H9 (cell line): Measurements from ENCODE around the gene KIFC3. TPM values are rescaled to one million over a fixed set of nuclear protein-coding genes. Genes with fewer than 3 reads are reported as not detected.

Experiments used
- DNase-seq: peaks from one replicate; pipeline ENCODE4 v3.0.0-alpha.2; 2017
- H2AFZ ChIP-seq: one replicate; pipeline ENCODE4 v1.6.1; 2013; ENCODE audit warnings: mild to moderate bottlenecking, low read length, control low read depth, moderate library complexity
- H2AK5ac ChIP-seq: 2 replicates; pipeline ENCODE4 v1.6.1; 2013; ENCODE audit warnings: low read length, control low read depth, mixed read lengths; ENCODE audit not compliant: insufficient read length
- H2BK120ac ChIP-seq: one replicate; pipeline ENCODE4 v1.6.1; 2013; ENCODE audit warnings: low read depth, mild to moderate bottlenecking, low read length, control low read depth, inconsistent platforms; ENCODE audit not compliant: poor library complexity, severe bottlenecking
- H2BK12ac ChIP-seq: 2 replicates; pipeline ENCODE4 v1.6.1; 2013; ENCODE audit warnings: low read length, control low read depth, mixed read lengths, low read depth; ENCODE audit not compliant: insufficient read length
- H2BK15ac ChIP-seq: 2 replicates; pipeline ENCODE4 v1.6.1; 2013; ENCODE audit warnings: low read depth, low read length, control low read depth
- H2BK20ac ChIP-seq: one replicate; pipeline ENCODE4 v1.6.1; 2013; ENCODE audit warnings: low read depth, mild to moderate bottlenecking, low read length, control low read depth, inconsistent platforms; ENCODE audit not compliant: poor library complexity, severe bottlenecking
- H2BK5ac ChIP-seq: 2 replicates; pipeline ENCODE4 v1.6.1; 2013; ENCODE audit warnings: low read length, control low read depth, mixed read lengths; ENCODE audit not compliant: insufficient read length
- H3K14ac ChIP-seq: 2 replicates; pipeline ENCODE4 v1.6.1; 2013; ENCODE audit warnings: low read length, control low read depth; ENCODE audit not compliant: insufficient read depth
- H3K18ac ChIP-seq: 2 replicates; pipeline ENCODE4 v1.6.1; 2013; ENCODE audit warnings: low read depth, mild to moderate bottlenecking, mixed read lengths, low read length, control low read depth; ENCODE audit not compliant: insufficient read length
- H3K23ac ChIP-seq: 2 replicates; pipeline ENCODE4 v1.6.1; 2013; ENCODE audit warnings: low read length, control low read depth, mixed read lengths, low read depth; ENCODE audit not compliant: insufficient read length
- H3K23me2 ChIP-seq: 2 replicates; pipeline ENCODE4 v1.6.1; 2013; ENCODE audit warnings: low read depth, mild to moderate bottlenecking, mixed read lengths, low read length, control low read depth; ENCODE audit not compliant: insufficient read length, poor library complexity, severe bottlenecking
- H3K27ac ChIP-seq: 2 replicates; pipeline ENCODE4 v1.5.1; 2013; ENCODE audit warnings: low read length, control low read depth, mixed read lengths, low read depth; ENCODE audit not compliant: insufficient read length
- H3K27me3 ChIP-seq: 2 replicates; pipeline ENCODE4 v1.6.1; 2013; ENCODE audit warnings: low read length, control low read depth, inconsistent platforms; ENCODE audit not compliant: insufficient read depth
- H3K4ac ChIP-seq: 2 replicates; pipeline ENCODE4 v1.6.1; 2013; ENCODE audit warnings: low read depth, mild to moderate bottlenecking, control low read depth, inconsistent platforms, low read length, moderate library complexity
- H3K4me1 ChIP-seq: 2 replicates; pipeline ENCODE4 v1.6.1; 2013; ENCODE audit warnings: low read length, control low read depth, inconsistent platforms; ENCODE audit not compliant: insufficient read depth
- H3K4me2 ChIP-seq: 2 replicates; pipeline ENCODE4 v1.6.1; 2013; ENCODE audit warnings: low read length, control low read depth, mixed read lengths; ENCODE audit not compliant: insufficient read length, insufficient read depth
- H3K56ac ChIP-seq: 2 replicates; pipeline ENCODE4 v1.6.1; 2013; ENCODE audit warnings: low read depth, mild to moderate bottlenecking, mixed read lengths, low read length, control low read depth; ENCODE audit not compliant: insufficient read length
- H3K79me1 ChIP-seq: 2 replicates; pipeline ENCODE4 v1.6.1; 2013; ENCODE audit warnings: low read depth, mild to moderate bottlenecking, moderate library complexity, low read length, control low read depth, inconsistent platforms; ENCODE audit not compliant: insufficient read depth, poor library complexity, severe bottlenecking
- H3K79me2 ChIP-seq: 2 replicates; pipeline ENCODE4 v1.6.1; 2013; ENCODE audit warnings: low read length, control low read depth, inconsistent platforms; ENCODE audit not compliant: insufficient read depth
- H3K9ac ChIP-seq: 2 replicates; pipeline ENCODE4 v1.6.1; 2013; ENCODE audit warnings: low read length, control low read depth, mixed read lengths; ENCODE audit not compliant: insufficient read length; ENCODE audit errors: extremely low read depth
- H3K9me3 ChIP-seq: one replicate; pipeline ENCODE4 v1.6.1; 2013; ENCODE audit warnings: low read depth, low read length, inconsistent platforms; ENCODE audit not compliant: control insufficient read depth
- H3T11ph ChIP-seq: one replicate; pipeline ENCODE4 v1.6.1; 2013; ENCODE audit warnings: mild to moderate bottlenecking, low read length, control low read depth, inconsistent platforms
- H4K20me1 ChIP-seq: one replicate; pipeline ENCODE4 v1.6.1; 2013; ENCODE audit not compliant: control insufficient read depth, insufficient read length, insufficient read depth
- H4K5ac ChIP-seq: 2 replicates; pipeline ENCODE4 v1.6.1; 2013; ENCODE audit warnings: low read depth, mild to moderate bottlenecking, mixed read lengths, low read length, control low read depth; ENCODE audit not compliant: insufficient read length
- H4K8ac ChIP-seq: replicated peaks from 2 replicates; pipeline ENCODE4 v1.6.1; 2013; ENCODE audit warnings: low read length, control low read depth, mixed read lengths, low read depth; ENCODE audit not compliant: insufficient read length
- H4K91ac ChIP-seq: 2 replicates; pipeline ENCODE4 v1.6.1; 2013; ENCODE audit warnings: low read depth, mild to moderate bottlenecking, moderate library complexity, mixed read lengths, low read length, control low read depth; ENCODE audit not compliant: insufficient read length
- H3K27ac Mint-ChIP-seq, 3 experiments: 2 replicates in 2 of 3; 3 replicates in 1 of 3; pipeline ENCODE4 v1.8.0; 2020 to 2021; ENCODE audit warnings: mixed read lengths in 3 of 3, mild to moderate bottlenecking in 1 of 3, moderate library complexity in 1 of 3
- H3K27me3 Mint-ChIP-seq: 2 replicates; pipeline ENCODE4 v1.8.0; 2021; ENCODE audit warnings: low read depth, mild to moderate bottlenecking, moderate library complexity, mixed read lengths
- H3K36me3 Mint-ChIP-seq, 3 experiments: 2 replicates in 2 of 3; 3 replicates in 1 of 3; pipeline ENCODE4 v1.8.0; 2020 to 2021; ENCODE audit warnings: low read depth in 3 of 3, mixed read lengths in 3 of 3; ENCODE audit not compliant: insufficient read depth in 1 of 3
- H3K4me1 Mint-ChIP-seq, 2 experiments: 2 replicates each; pipeline ENCODE4 v1.8.0; 2020; ENCODE audit warnings: mixed read lengths in 2 of 2
- H3K4me3 Mint-ChIP-seq, 2 experiments: 2 replicates in 1 of 2; 3 replicates in 1 of 2; pipeline ENCODE4 v1.8.0; 2020 to 2021; ENCODE audit warnings: mild to moderate bottlenecking in 2 of 2, mixed read lengths in 2 of 2, moderate library complexity in 1 of 2
- H3K9me3 Mint-ChIP-seq, 2 experiments: 2 replicates in 1 of 2; 3 replicates in 1 of 2; pipeline ENCODE4 v1.8.0; 2020; ENCODE audit warnings: mild to moderate bottlenecking in 2 of 2, mixed read lengths in 2 of 2, moderate library complexity in 1 of 2
- WGBS: extraction: QIAGEN DNeasy Blood & Tissue Kit; methylation state at CpG from one replicate; pipeline ENCODE4 v1.1.7; 2013; ENCODE audit warnings: missing lambda C conversion rate, low lambda C conversion rate, mixed read lengths; ENCODE audit not compliant: insufficient read length; ENCODE audit errors: extremely low coverage; 5-methylcytosine and 5-hydroxymethylcytosine counted together
- total RNA-seq: library from RNA; stranded (reverse); gene quantifications from 2 replicates; pipeline ENCODE4 v1.2.1, GENCODE V29; 2021
- TF ChIP-seq, protein P1 (sequence below): fragments of 200-600 bp; sonication (generic); conservative IDR thresholded peaks from 3 replicates; pipeline ENCODE4 v1.8.0; 2021; ENCODE audit warnings: antibody characterized with exemption, mild to moderate bottlenecking

KIFC3 gene
- total RNA-seq, 1 experiment from 2014 or later = 5.0 TPM

DNA sequence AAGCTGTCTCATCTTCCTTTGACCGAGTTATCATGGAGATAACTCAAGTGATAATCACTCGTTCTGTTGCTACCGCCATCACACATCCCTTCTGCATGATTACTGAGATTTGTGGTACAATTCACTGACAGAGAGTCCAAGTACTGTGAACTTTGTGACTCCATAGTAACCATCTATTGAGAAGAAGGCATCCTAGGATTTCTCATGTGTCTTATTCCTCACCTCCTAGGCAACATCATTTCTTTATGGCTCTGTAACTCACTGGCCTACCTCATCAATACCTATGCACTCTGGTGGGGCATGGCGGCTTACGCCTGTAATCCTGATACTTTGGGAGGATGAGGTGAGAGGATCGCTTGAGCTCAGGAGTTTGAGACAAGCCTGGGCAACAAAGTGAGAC lies 88.2 kb downstream of the KIFC3 start:
- Histone ChIP-seq H2AK5ac (no peak overlapping the region), H4K20me1 (no peaks in the 10 kb centered on the region), H2BK20ac (no peak overlapping the region), H3K18ac (no peak overlapping the region), H3K4ac (no peak overlapping the region), H3K14ac (no peak overlapping the region), H3T11ph (no peak overlapping the region), H3K27me3 (no peaks in the 10 kb centered on the region), H3K9ac (no peak overlapping the region), H3K79me2 (no peaks in the 10 kb centered on the region), H3K23me2 (no peaks in the 10 kb centered on the region), H2BK5ac (no peak overlapping the region), H3K56ac (no peak overlapping the region), H4K8ac (no peak overlapping the region), H3K4me1 (no peaks in the 10 kb centered on the region), H3K79me1 (no peaks in the 10 kb centered on the region), H3K23ac (no peak overlapping the region), H4K91ac (no peak overlapping the region), H2BK12ac (no peak overlapping the region), H2BK15ac (no peak overlapping the region), H3K27ac (no peak overlapping the region), H3K4me2 (no peak overlapping the region), H2BK120ac (no peak overlapping the region), H2AFZ (no peak overlapping the region), H3K9me3 (no peaks in the 10 kb centered on the region), H4K5ac (no peak overlapping the region)
- DNase-seq = no peak
- H3K27ac Mint-ChIP-seq = no peak overlapping the region
- H3K4me1 Mint-ChIP-seq = no peaks in the 10 kb centered on the region
- TF ChIP-seq, protein P1, sequence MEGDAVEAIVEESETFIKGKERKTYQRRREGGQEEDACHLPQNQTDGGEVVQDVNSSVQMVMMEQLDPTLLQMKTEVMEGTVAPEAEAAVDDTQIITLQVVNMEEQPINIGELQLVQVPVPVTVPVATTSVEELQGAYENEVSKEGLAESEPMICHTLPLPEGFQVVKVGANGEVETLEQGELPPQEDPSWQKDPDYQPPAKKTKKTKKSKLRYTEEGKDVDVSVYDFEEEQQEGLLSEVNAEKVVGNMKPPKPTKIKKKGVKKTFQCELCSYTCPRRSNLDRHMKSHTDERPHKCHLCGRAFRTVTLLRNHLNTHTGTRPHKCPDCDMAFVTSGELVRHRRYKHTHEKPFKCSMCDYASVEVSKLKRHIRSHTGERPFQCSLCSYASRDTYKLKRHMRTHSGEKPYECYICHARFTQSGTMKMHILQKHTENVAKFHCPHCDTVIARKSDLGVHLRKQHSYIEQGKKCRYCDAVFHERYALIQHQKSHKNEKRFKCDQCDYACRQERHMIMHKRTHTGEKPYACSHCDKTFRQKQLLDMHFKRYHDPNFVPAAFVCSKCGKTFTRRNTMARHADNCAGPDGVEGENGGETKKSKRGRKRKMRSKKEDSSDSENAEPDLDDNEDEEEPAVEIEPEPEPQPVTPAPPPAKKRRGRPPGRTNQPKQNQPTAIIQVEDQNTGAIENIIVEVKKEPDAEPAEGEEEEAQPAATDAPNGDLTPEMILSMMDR = no peak
- H3K4me3 Mint-ChIP-seq = no peak overlapping the region
- no peaks in the 10 kb centered on the region for H3K36me3 Mint-ChIP-seq
- WGBS = no CpG with 5 or more reads among the region's 6 CpGs
- peaks cover 24% of the 10 kb centered on the region for H3K27me3 Mint-ChIP-seq
- H3K9me3 Mint-ChIP-seq = no peaks in the 10 kb centered on the region
